NCI-H128 (cell line): Measurements from ENCODE around the gene DYDC1.
"Not testable (repeated sequence)": the region's sequence is repeated elsewhere in the genome, so short reads cannot be mapped to it uniquely, and the experiment has no call there.

Experiments
- DNase-seq: peaks from one replicate; lab custom pipeline; 2025; ENCODE audit not compliant: unreplicated experiment; lab: John Stamatoyannopoulos, UW

DYDC1 gene

DNA sequence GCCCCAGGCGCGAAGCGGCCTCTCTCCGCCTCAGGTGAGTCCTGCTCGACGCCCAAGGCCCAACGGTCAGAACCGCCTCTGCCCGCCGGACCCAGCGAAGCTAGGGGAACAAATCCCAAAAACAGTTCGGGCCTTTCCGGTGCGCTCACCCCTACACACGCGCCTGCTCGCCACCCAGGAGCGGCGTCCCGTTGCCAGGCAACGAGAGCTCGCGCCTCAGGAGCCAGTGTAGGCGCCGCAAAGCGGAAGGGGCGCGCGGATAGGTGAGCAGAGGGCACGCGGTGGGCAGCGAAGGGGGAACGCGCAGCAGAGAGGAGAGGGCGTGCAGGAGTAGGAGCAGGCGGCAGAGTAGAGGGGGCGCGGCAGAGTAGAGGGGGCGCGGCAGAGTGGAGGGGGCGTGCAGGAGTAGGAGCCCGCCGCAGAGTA is at the start of gene DYDC1, which contains the start of gene DYDC2:
TSS of gene DYDC1 (minus strand) at position 193 of the 426 bp plus-strand sequence. CDS start 4,154 bp downstream, outside the sequence.
TSS of gene DYDC2 (plus strand) at position 219 of the 426 bp plus-strand sequence. CDS start 5,663 bp downstream, outside the sequence.
- peak; percentile 70 for DNase-seq

DNA sequence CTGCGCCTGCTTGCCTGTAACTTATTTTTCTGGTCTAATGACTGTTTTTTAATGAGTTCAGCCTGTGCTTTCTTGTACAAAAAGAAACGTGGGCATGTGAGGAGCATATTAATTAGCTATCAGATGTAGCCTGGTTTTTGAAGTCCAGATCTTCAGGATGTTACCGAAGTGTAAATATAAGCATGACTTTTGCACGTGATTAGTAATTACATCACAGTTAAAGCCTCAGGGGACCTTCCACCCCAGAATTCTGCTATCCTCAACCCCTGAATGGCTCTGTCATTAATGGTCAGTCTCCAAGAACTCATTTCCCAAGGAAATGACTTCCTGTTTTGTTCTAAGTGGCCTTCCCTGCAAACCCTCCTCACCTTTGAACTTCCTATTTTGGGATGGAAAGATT is 49.6 kb upstream of the DYDC1 start:
- no peak for DNase-seq

DNA sequence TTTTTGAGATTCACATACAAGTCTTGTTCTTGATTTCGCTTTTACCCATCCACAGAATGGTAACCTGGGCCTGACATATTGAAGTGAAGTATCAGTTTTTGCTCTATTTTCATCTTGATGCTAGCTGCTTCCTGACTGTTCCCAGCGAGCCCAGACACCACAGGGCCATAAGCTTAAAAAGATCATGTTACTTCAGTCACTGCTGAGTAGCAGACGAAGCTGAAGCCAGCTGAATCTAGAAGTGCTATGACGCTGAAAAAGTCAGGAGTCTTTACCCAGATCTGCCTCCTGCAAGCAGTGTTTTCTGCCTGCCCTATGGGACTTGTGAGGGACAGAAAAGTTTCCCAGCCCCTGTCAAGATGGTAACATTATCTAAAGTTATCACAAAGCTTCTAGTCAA is 49.1 kb upstream of the DYDC1 start:
- DNase-seq, result peak; percentile 5

DNA sequence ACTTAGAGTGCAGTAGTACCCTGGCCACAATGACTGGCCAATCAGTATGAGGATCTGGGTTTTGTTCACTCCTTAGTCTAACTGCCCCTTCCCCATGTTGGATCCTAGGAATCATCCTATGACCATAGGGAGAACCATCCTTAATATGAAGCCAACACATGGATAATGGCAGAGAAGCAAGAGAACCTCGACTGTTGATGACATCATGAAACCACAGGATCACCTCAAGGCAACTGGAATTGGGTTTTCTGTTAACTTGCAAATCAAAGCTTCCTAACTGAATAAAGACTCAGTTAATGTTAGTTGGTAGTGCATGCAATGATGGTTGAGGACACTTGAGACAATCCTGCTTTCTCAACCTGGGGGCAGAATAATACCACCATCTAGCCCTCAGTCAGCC is 48.5 kb upstream of the DYDC1 start:
- no peak for DNase-seq

DNA sequence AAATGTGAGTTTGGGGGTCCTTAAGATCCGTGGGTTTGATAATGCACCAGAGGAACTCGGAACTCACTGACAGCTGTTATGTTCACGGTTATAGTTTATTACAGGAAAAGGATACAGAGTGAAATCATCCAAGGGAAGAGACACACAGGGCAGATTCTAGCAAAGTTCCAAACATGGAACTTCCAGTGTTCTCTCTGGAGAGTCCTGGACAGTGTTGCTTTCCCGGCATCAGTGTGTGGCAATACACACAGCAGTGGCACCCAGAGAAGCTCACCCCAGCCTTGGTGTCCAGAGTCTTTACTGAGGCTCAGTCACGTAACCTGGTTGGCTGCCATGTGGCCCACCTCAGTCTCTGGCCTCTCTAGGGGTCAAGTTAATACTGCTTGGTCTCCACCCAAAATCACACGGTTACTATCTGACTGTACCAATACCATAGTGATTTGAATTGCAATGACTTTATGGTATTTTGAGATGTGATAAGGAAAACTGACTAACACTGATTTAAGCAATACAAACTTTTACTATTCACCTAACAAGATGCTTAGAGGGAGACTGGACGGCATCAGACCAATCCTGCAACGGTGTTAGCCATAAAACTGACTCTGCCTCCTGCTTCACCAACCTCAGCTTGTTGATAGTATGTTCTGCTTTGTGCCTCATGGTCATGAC is 43.7 kb upstream of the DYDC1 start:
- DNase-seq, result no peak

DNA sequence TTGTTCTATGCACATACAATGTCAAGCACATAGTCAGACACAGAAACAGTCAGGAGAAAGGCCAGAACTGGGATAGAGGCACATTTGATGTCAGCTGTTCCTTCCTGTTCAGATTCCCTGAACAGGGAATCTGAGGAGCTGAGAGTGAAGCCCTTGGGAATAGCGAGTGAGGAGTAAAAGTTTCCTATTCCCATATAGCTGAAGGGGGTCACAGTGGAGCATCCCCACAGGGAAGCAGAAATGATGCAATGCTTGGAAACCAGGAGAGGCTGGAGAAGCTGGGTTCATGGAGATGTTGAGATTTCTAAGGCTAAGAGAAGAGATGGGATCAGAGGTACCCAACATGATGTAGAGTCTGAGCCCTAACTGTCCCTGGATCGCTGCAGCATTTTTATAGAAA is 40.5 kb upstream of the DYDC1 start:
- no peak for DNase-seq

DNA sequence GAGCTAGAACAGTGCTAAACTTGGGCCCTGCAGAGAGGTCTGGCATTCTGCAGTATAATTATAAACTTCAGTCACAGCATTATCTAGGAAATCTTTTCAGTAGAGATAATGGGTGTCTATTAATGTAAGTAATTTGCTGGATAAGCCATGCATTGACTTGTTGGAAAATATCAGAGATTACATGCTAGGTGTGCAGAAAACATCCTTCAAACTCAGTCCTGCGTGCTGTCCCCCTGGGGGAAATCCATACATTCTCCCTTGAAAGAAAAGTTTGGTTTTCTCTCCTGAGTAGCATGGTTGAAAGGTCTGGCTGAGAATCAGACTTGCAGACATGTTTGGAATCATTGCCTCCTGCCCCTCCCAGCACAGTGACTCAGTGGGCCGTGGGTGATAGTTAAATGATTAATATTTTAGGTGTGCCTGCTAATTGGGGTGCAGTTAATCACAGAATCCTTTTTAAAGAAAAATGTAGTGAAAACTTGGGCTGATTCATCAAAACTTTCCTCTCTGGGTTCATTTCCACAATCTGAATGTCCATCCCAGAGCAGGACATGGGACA is 37.9 kb upstream of the DYDC1 start:
- no peak for DNase-seq

DNA sequence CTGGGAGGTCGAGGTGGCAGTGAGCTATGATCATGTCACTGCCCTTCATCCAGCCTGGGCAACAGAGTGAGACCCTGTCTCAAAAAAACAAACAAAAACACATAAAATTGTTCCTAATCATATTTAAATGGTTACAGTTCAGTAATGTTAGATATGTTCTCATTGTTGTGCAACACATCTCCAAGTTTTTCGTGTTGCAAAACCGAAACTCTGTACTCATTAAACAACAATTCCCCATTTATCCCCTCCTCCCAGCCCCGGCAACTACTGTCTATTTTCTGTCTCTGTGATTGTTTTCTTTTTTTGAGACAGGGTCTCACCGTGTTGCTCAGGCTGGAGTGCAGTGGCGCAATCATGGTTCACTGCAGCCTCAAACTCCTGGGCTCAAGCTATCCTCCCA is 35.7 kb upstream of the DYDC1 start:
- DNase-seq, result no peak

DNA sequence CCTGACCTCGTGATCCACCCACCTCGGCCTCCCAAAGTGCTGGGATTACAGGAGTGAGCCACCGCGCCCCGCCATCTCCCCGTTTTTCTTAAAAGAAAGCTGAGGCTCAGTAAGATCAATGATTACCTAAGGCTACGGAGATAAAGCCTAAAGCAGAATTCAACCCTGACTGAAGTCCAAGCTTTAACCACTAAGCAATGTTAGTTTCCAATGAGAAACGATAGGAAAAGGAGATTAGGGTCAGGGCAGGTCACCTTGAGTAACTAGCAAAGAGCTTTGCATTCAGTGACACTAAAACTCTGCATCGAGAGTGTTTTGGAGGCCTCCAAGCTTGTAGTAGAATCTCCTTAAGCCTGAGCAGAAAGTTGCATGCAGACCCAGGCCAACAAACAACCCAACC is 34.2 kb upstream of the DYDC1 start:
- no peak for DNase-seq

DNA sequence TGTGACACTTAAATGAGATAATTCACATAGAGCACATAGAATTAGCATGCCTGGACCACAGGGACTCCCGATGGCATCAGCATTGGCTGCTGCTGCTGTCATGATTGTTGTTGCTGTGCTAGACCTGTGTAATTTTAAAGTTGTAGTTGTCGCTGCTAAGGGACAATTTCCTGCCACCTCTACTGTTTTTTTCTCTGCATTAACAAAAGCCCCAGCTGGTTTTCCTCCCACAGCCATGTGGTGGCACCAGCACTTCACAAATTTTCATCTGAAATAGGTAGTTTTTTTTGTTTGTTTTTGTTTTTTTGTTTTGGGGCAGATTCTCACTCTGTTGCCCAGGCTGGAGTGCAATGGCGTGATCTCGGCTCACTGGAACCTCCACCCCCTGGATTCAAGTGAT is 26.4 kb upstream of the DYDC1 start:
- DNase-seq, result no peak

DNA sequence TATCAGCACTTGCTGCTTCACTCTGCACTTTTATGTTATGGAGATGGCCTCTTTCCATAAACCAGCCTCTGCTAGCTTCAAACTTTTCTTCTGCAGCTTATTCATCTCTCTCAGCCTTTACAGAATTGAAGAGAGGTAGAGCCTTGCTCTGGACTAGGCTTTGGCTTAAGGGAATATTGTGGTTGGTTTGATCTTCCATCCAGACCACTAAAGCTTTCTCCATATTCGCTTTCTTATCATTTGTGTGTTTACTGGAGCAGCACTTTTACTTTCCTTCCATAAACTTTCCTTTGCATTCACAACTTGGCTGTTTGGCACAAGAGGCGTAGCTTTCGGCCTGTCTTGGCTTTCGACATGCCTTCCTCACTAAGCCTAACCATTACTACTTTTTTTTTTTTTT is 23.6 kb upstream of the DYDC1 start:
- DNase-seq, result no peak

DNA sequence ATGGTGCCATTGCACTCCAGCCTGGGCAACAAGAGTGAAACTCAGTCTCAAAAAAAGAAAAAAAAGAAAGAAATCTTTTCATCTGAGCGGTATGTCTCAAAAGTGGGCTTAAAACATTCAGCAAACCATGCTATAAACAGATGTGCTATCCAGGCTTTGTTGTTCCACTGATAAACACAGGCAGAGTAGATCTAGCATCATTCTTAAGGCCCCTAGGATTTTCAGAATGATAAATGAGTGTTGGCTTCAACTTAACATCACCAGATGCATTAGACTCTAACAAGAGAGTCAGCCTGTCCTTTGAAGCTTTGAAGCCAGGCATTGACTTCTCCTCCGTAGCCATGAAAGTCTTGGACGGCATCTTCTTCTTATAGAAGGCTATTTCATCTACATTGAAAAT is 23.1 kb upstream of the DYDC1 start:
- DNase-seq, result no peak

DNA sequence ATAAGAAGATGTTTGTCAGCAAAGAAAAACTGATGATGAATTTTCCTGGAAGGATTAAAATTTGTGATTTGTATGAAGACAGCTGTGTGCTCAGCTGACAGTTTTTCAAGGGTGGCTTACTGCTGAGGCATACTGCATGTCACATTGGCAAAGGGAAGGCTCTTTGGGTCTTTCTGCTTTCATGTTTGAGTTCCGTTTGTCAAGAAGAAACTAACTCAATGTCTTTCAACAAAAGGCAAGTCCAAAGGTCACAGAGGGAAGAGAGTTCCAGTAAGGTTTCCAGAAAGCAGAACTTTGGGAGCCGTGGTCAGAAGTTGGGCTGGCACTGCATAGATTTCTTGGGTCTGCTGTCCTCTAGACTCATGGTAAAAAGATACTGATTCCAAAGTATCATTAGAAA is 16.9 kb upstream of the DYDC1 start:
- DNase-seq, result no peak

DNA sequence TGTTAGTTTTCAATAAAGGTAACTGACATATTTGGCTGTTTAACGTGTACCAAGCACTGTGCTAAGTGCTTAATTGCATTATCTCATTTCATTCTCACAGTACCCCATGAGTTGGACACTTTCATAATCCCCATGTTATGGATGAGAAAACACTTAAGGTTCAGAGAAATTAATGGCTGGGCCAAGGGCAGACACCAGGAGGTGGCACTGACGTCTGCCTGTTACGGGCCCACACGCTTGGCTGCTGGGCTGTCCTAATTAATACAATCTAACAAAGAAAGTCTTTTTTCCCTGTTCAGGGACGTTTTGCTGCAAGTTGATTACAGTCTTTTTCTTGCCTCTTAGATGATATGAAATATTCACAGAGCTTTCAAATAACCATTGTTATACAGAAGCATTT is 16.1 kb upstream of the DYDC1 start:
- no peak for DNase-seq

DNA sequence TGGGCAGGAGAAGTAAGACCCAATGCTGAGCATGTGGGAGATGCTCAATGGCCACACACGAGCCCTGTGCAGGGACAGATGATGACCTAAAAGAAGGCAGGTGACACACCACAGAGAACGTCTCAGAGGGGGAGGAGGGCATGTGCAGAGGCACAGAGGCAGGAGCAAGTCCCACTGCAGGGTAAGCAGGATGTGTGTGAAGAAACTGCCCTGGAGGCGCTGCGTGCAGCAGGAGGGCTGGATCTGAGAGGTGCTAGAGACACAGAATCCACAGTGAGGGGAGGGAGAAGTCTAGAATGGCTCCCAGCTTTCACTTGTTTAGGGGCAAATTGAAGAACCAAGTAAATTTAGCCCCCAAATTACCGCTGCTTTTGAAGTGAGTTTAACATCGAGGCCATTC is 14.9 kb upstream of the DYDC1 start:
- no peak for DNase-seq

DNA sequence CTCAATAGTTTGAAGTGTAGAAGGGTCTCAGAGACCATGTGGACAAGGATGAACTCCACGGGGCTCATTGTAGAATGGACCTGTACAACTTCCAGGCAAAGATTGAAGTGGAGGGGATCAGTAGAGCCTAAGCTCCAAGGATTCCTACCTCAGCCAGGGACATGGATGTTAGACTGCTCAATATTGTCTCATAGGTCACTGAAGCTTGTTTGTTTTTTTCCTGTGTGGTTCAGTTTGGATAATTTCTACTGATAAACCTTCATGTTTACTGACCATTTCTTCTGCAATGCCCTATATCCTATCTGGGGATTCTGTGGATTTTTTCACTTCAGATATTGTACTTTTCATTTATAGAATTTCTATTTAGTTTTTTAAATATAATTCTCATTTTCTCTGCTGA is 9.0 kb upstream of the DYDC1 start:
- DNase-seq, result no peak

DNA sequence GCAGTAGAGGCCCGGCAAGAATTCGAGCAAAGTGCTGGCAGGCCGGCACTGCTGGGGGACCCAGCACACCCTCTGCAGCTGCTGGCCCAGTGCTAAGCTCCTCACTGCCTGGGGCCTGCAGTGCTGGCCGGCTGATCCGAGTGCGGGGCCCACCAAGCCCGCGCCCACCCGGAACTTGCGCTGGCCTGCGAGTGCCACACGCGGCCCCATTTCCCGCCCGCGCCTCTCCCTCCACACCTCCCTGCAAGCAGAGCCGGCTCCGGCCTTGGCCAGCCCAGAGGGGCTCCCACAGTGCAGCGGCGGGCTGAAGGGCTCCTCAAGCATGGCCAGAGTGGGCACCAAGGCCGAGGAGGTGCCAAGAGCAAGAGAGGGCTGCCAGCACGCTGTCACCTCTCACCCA is 3.1 kb upstream of the DYDC1 start:
- no peak for DNase-seq

DNA sequence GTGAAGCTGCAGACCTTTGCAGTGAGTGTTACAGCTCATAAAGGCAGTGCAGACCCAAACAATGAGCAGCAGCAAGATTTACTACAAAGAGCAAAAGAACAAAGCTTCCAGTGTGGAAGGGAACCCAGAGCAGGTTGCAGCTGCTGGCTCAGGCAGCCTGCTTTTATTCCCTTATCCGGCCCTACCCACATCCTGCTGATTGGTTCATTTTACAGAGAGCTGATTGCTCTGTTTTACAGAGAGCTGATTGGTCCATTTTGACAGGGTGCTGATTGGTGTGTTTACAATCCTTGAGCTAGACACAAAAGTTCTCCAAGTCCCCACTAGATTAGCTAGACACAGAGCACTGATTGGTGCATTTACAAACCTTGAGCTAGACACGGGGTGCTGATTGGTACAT is 2.4 kb upstream of the DYDC1 start:
- DNase-seq, result not testable (repeated sequence)

DNA sequence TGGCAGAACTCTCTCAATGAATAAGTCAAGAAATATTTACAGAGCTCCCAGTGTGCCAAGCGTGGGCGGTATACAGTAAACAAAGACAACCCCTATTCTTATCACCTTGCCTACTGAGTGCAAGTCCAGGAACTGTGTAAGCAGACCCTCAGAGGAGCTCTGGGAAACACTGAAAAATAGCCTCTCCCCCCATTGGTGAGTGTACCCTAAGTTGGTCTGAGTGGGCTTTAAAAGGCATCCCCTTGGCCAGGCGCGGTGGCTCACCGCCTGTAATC is 1.2 kb upstream of the DYDC1 start:
- DNase-seq, result no peak

DNA sequence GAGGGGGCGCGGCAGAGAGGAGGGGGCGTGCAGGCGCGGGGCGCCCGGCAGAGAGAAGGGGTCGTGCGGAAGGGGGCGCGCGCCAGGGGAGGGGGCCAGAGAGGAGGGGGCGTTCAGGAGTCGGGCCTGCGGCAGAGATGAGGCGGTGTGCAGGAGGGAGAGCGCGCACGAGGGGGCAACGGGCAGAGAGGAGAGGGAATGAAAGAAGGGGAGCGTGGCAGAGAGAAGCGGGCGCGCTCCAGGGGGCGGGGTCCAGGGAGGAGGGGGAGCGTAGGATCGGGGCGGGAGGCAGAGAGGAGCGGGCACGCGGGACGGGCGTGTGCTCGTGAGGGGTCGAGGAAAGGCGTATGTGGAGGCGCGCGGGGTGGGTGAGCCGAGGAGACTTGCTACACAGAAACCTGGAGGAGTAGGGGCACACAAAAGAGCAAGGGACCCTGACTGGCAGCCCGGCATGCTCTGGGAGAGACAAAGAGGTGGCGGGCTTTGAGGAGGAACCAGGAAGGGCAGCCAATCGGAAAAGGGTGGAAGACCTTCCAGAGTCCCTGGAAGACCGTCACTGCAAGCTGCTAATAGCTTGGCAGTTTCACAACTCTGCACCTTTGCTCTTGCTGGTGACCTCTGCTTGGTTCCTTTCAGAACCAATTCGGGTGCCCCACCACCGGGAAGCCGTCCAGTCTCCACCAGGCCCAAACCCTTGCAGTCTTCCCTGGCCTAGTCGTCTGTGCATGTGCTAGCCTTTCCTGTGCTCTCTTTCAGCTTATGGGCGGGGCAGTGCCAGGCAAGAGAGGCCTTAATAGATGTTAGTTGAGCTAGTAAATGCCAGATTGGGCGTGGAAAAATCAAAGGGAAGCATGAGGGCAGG is 665 bp upstream of the DYDC1 start:
- DNase-seq, result no peak

DNA sequence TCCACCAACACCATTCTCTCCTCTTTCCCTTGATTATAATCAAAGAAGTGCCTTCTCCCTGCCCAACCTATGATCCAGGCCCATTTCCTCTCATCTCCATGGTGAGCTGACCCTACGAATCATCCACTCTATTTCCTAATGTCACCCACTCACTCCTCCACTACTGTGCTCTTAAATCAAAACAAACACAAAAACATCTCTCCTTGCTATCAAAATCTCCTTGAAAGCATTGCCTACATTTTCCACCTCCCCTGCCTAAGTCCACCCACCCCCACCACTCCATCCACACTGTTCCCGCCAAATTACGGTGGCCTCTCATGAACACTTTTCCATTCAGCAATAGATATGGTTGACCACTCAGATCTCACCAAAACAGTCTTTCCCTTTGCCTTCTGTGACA is 5.3 kb downstream of the DYDC1 start:
- DNase-seq, result no peak

DNA sequence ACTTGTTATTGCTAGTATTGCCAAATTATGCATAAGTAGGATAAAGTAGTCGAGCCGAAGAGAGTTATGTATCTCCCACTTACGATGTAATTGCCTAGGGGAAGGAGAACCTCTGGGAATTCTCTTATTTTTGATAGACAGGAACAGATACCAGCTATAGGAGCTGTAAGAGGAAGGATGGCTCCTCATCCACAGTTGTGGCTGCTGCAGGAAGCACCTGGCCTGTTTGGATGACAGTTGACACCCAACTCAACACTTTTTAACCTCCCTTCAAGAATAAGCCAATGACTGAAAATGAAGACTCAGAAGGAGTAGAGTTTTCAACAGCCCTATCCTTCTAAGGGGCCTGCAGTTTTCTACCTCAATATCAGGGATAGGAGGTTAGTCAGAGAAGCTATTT is 6.3 kb downstream of the DYDC1 start:
- no peak for DNase-seq
